ENCODE measurements around the gene RNF13. TPM values are rescaled to one million over a fixed set of nuclear protein-coding genes. Genes with fewer than 3 reads are reported as not detected.

Gene RNF13
- total RNA-seq, 1 experiment from 2014 or later: 36.5 TPM

GRCh38 chr3:149808209-149808829 lies 4.7 kb upstream of the RNF13 start:
- intact Hi-C loops (cut with micrococcal nuclease): loop anchor here (1.0 kb wide), 3 partner anchors 43 to 314 kb away; no protein-coding TSS in a partner anchor
- H3K27me3 Mint-ChIP-seq (ENCODE audit: insufficient read depth, unreplicated experiment): no peaks in the 10 kb centered on the region
- BruUV-seq (replicated peaks): no TSS peak
- H3K4me3 Mint-ChIP-seq (ENCODE audit: unreplicated experiment): no peak overlapping the region
- H3K4me1 Mint-ChIP-seq (ENCODE audit: insufficient read depth, unreplicated experiment): peaks cover 5% of the 10 kb centered on the region
- peak; percentile 72 for TF ChIP-seq CTCF (IDR thresholded peaks at IDR 0.05; ENCODE audit: unreplicated experiment)
- ChIA-PET POLR2A (interaction anchor here (0.6 to 2.7 kb wide), 9 partner anchors 12 to 652 kb away, joined by 3 to 28 read pairs (median 5); partner anchors contain the start of gene COMMD2), CTCF (interaction anchor here (0.6 to 3.7 kb wide), 59 partner anchors 10 to 1258 kb away, joined by 3 to 307 read pairs (median 4); partner anchors contain the start of genes ANKUB1, COMMD2 and WWTR1)
- peak; percentile 75 for DNase-seq (ENCODE audit: unreplicated experiment)
- no peak overlapping the region for H3K27ac Mint-ChIP-seq (ENCODE audit: low read depth, unreplicated experiment)
- H3K36me3 Mint-ChIP-seq (ENCODE audit: insufficient read depth, unreplicated experiment): no peaks in the 10 kb centered on the region
- no peaks in the 10 kb centered on the region for H3K9me3 Mint-ChIP-seq (ENCODE audit: unreplicated experiment)

- Mint-ChIP-seq H3K27ac (ENCODE audit: low read depth, unreplicated experiment) (no peak overlapping the region), H3K4me1 (ENCODE audit: insufficient read depth, unreplicated experiment) (peaks cover 13% of the 10 kb centered on the region), H3K9me3 (ENCODE audit: unreplicated experiment) (no peaks in the 10 kb centered on the region), H3K4me3 (ENCODE audit: unreplicated experiment) (no peak overlapping the region), H3K36me3 (ENCODE audit: insufficient read depth, unreplicated experiment) (no peaks in the 10 kb centered on the region), H3K27me3 (ENCODE audit: insufficient read depth, unreplicated experiment) (no peaks in the 10 kb centered on the region)
- intact Hi-C loops (cut with micrococcal nuclease): no loop called here
- ChIA-PET POLR2A (interaction anchor here (2.7 kb wide), 1 partner anchor 42 kb away, joined by 28 read pairs; no protein-coding TSS in a partner anchor), CTCF (interaction anchor here (0.9 to 3.7 kb wide), 5 partner anchors 28 to 106 kb away, joined by 3 to 307 read pairs (median 20); partner anchors contain the start of gene COMMD2)
- DNase-seq (ENCODE audit: unreplicated experiment): no peak
- BruUV-seq (replicated peaks): no TSS peak
- no peak for TF ChIP-seq CTCF (IDR thresholded peaks at IDR 0.05; ENCODE audit: unreplicated experiment)
Measured at GRCh38 chr3:149809699-149810098, 3.3 kb upstream of the RNF13 start.

GRCh38 chr3:149810846-149811245 lies 2.2 kb upstream of the RNF13 start:
- Mint-ChIP-seq H3K36me3 (ENCODE audit: insufficient read depth, unreplicated experiment) (no peaks in the 10 kb centered on the region), H3K4me3 (ENCODE audit: unreplicated experiment) (no peak overlapping the region), H3K27me3 (ENCODE audit: insufficient read depth, unreplicated experiment) (no peaks in the 10 kb centered on the region), H3K4me1 (ENCODE audit: insufficient read depth, unreplicated experiment) (peaks cover 22% of the 10 kb centered on the region), H3K27ac (ENCODE audit: low read depth, unreplicated experiment) (no peak overlapping the region), H3K9me3 (ENCODE audit: unreplicated experiment) (no peaks in the 10 kb centered on the region)
- TF ChIP-seq CTCF (IDR thresholded peaks at IDR 0.05; ENCODE audit: unreplicated experiment): no peak
- BruUV-seq (replicated peaks): no TSS peak
- CTCF ChIA-PET: interaction anchor here (0.6 to 1.9 kb wide), 3 partner anchors 30 to 46 kb away, joined by 4 to 11 read pairs (median 10); no protein-coding TSS in a partner anchor
- POLR2A ChIA-PET: interaction anchor here (0.7 to 1.7 kb wide), 6 partner anchors 28 to 242 kb away, joined by 3 to 5 read pairs (median 4); partner anchors contain the start of genes PFN2 and WWTR1
- intact Hi-C loops (cut with micrococcal nuclease): no loop called here
- peak; percentile 25 for DNase-seq (ENCODE audit: unreplicated experiment)

- CTCF ChIA-PET: interaction anchor here (1.7 to 1.9 kb wide), 2 partner anchors 41 to 47 kb away, joined by 10 to 11 read pairs; no protein-coding TSS in a partner anchor
- intact Hi-C loops (cut with micrococcal nuclease): no loop called here
- no peak for DNase-seq (ENCODE audit: unreplicated experiment)
- POLR2A ChIA-PET: interaction anchor here (0.6 to 3.2 kb wide), 14 partner anchors 11 to 605 kb away, joined by 3 to 27 read pairs (median 4); partner anchors contain the start of genes COMMD2, PFN2 and WWTR1
- H3K27me3 Mint-ChIP-seq (ENCODE audit: insufficient read depth, unreplicated experiment): no peaks in the 10 kb centered on the region
- no peak for TF ChIP-seq CTCF (IDR thresholded peaks at IDR 0.05; ENCODE audit: unreplicated experiment)
- BruUV-seq (replicated peaks): TSS peak; percentile 58
- no peaks in the 10 kb centered on the region for H3K36me3 Mint-ChIP-seq (ENCODE audit: insufficient read depth, unreplicated experiment)
- peak overlapping the region; percentile 83 for H3K4me3 Mint-ChIP-seq (ENCODE audit: unreplicated experiment)
- H3K9me3 Mint-ChIP-seq (ENCODE audit: unreplicated experiment): no peaks in the 10 kb centered on the region
- H3K27ac Mint-ChIP-seq (ENCODE audit: low read depth, unreplicated experiment): peak overlapping the region; percentile 98
- H3K4me1 Mint-ChIP-seq (ENCODE audit: insufficient read depth, unreplicated experiment): peaks cover 35% of the 10 kb centered on the region
Measured at GRCh38 chr3:149812165-149812605, 830 bp upstream of the RNF13 start.

All from MCF 10A (cell line).